SHP77 treated with DMSO at 0.1 percent for 48 hours (cell line): ENCODE measurements around the gene UNC13A.

Source experiments
- DNase-seq: peaks from one replicate; lab custom pipeline; 2025; lab: John Stamatoyannopoulos, UW

UNC13A gene

GRCh38 chr19:17625980-17626379, 62.2 kb downstream of the UNC13A start:
- no peak for DNase-seq

GRCh38 chr19:17625043-17625442, 63.1 kb downstream of the UNC13A start:
- no peak for DNase-seq

GRCh38 chr19:17624314-17624991, 63.7 kb downstream of the UNC13A start:
- DNase-seq: no peak

- no peak for DNase-seq
These were observed 64.8 kb downstream of the UNC13A start for GRCh38 chr19:17623224-17623935.

- DNase-seq: no peak
These were observed 67.5 kb downstream of the UNC13A start for GRCh38 chr19:17620696-17621095.

- DNase-seq: no peak
These were observed 69.2 kb downstream of the UNC13A start for GRCh38 chr19:17618936-17619335.

- no peak for DNase-seq
These were observed 69.8 kb downstream of the UNC13A start for GRCh38 chr19:17618281-17618903.

- DNase-seq: no peak
These were observed 70.4 kb downstream of the UNC13A start for GRCh38 chr19:17617807-17618192.

- no peak for DNase-seq
These were observed 71.0 kb downstream of the UNC13A start for GRCh38 chr19:17616961-17617806.

GRCh38 chr19:17616686-17616960, 71.5 kb downstream of the UNC13A start:
- no peak for DNase-seq

- no peak for DNase-seq
These were observed 72.1 kb downstream of the UNC13A start for GRCh38 chr19:17615889-17616685.

- no peak for DNase-seq
These were observed 73.7 kb downstream of the UNC13A start for GRCh38 chr19:17614476-17614875.

GRCh38 chr19:17611462-17612244, 76.5 kb downstream of the UNC13A start:
- DNase-seq: no peak

GRCh38 chr19:17610384-17610783, 77.8 kb downstream of the UNC13A start:
- no peak for DNase-seq

GRCh38 chr19:17607936-17608335, 80.2 kb downstream of the UNC13A start:
- DNase-seq: no peak

- no peak for DNase-seq
These were observed 81.5 kb downstream of the UNC13A start for GRCh38 chr19:17606590-17607185.

GRCh38 chr19:17605761-17606589, 82.2 kb downstream of the UNC13A start:
- DNase-seq: no peak

GRCh38 chr19:17605117-17605516, 83.0 kb downstream of the UNC13A start:
- DNase-seq: no peak

GRCh38 chr19:17604372-17605025, 83.7 kb downstream of the UNC13A start:
- DNase-seq: no peak
